Measurements from ENCODE around the gene KBTBD2.
"Not testable (repeated sequence)": the region's sequence is repeated elsewhere in the genome, so short reads cannot be mapped to it uniquely, and the experiment has no call there.

KBTBD2 gene

GRCh38 chr7:32891043-32891799 is at the start of gene KBTBD2:
Gene KBTBD2, minus strand, starts transcription at chr7:32891760. Its CDS starts 12,156 bp downstream, at chr7:32879604.
- DNase-seq = peak; percentile 91

DNA sequence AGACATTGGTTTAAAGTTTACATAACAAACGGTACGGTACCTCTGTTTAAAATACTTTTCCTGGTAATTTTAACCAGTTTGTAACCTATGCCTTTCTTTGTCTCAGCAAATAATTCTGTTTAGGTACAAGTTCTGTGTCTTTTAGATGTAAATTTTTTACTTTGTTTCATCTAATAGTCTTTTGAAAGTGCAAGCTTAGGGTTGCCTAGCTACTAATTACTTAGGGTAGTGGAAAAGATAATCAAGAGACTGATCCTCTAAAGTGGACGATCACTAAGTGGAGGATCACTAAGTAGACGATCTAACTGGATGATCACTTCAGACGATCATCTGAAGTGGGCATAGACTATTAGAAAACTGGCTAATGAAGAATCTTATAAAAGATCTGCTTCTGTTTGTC is 49.6 kb upstream of the KBTBD2 start:
- no peak for DNase-seq

GRCh38 chr7:32937344-32938174 is 46.0 kb upstream of the KBTBD2 start:
- no peak for DNase-seq

DNA sequence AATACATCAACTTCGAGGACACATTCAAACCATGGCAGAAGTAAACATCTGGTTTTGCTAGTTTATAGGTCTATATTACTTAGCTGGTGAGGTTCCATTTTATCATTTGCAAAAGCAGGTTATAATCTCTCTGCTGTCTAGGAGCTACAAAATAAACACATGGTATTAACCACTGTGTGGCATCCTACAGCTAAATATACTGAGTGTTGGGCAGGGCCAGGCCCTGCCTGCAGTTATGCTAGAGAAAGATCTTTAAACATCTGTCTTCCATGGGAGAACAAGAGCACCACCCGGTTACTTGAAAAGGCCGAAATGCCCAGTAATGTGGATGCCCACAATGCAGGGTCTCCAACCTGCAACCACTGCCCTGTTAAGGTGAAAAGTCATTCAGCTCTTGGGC is 45.1 kb upstream of the KBTBD2 start:
- no peak for DNase-seq

DNA sequence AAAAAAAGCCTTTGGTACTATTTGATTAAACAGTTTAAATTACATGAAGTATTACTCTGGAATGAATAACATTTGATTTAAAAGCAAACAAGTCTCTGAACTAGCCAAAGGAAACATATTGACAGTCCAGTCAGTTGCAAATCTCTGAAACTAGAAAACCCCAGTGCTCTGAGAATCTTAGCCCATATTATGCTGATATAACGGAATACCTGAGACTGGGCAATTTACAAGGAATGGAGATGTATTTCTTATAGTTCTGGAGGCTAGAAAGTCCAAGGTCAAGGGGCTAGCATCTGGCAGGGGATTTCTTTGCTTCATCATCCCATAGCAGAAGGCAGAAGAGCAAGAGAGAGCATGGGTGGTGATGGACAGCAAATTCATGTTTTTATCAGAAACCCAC is 44.0 kb upstream of the KBTBD2 start:
- DNase-seq = no peak

DNA sequence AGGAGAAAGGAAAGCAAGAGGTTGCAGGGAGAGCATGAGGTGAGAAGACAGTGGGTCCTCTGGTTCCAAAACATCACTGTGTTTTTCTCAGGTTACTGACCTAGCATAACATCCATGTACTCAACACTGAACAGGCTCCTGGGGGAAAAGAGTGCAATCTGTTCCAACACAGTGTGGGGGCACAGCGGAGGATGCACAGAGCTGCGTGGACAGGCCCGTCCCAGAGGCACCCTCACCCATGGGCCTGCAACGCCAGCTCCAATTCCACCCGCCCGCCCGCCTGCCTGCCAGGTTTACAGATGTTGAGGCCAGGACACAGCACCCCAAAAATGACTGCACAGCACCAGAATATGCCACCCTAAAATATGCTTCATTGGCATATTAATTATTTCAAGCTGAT is 38.8 kb upstream of the KBTBD2 start:
- DNase-seq = no peak

DNA sequence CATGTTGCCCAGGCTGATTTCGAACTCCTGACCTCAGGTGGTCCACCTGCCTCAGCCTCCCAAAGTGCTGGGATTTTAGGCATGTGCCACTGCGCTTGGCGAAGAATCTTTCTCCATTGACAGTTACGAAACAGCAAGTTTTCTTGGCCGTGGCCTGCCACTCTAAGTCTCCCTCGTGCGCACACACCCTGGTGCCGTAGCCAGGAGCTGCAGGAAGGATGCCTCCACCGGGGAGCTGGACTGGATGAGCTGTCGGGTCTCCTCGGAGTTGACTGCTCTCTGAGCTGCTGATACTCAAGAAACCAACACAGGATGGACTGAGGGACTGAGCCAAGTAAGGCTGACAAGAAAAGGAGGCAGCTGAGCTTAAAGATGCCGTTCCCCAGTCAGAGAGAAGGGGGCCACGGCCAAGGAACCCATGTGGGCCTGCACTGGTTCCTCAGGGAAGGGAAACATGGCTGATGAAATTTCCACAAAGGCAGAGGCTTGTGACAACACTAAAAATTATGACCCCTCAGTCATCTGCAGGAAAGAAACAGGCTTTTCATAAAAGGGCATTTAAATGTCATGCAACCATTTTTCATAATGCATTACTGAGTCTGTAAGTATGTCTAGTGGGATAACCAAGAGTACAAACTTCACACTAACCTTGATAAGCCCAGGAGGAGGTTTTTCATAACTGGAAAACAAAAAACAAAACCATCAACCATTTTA is 38.0 kb upstream of the KBTBD2 start:
- DNase-seq = no peak

DNA sequence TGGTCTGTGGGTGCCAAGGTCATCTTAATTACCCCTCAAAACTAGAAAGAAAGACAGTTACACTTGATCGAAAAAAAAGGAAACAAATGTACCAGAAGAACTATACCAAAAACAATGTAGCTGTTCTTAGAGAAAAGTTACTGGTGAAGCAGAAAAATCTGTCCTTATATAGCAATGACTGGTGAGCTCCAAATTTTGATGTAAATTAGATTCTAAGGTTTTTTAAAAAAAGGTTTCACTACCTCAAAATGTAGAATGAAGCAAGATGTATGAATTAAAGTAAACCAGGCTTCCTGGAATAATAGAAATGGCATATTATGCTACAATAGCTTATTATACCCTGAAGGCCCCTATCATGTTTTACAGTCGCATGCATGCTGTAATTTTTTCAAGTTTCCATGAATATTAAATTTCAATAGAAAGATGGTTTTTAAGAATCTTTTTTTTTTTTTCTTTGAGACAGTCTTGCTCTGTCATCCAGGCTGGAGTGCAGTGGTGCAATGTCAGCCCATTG is 37.3 kb upstream of the KBTBD2 start:
- DNase-seq = no peak

- no peak for DNase-seq
These were observed 30.3 kb upstream of the KBTBD2 start for GRCh38 chr7:32921896-32922295.

DNA sequence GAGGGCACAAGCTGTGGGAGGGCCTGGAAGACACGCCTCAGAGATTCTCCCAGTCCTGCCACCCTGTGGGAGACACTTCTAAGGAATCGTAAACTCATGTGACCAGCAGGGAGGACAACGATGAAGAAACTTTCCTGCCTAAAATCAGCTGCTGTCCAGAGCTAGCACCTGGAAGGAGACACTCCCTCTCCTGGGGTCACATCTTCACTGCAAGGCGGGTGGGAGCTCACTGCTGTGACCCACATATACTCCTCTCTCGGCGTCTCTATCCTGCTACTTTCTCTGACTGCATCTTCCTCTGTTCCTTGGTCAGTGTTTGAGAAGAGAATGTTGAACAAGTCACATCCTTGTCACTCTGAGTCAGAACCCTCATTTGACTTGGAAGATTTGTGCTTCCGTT is 25.4 kb upstream of the KBTBD2 start:
- not testable (repeated sequence) for DNase-seq

- no peak for DNase-seq
These were observed 24.4 kb upstream of the KBTBD2 start for GRCh38 chr7:32916006-32916405.

DNA sequence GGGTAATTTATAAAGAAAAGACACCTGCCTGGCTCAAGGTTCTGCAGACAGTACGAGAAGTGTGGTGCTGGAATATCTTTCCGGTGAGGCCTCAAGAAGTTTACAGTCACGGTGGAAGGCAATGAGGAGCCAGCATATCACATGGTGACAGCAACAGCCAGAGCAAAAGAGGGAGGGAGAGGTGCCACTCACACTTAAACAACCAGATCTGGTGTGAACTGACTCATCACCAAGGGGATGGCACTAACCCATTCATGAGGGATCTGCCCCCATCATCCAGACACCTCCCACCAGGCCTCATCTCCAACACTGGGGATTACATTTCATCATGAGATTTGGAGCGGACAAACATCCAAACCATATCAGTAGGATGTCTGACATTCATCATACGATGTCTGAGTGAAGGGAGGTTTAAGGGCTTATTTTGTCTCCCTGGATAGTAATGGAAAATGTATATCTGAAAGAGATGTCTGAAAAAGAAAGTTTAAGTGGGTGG is 23.5 kb upstream of the KBTBD2 start:
- DNase-seq = no peak

DNA sequence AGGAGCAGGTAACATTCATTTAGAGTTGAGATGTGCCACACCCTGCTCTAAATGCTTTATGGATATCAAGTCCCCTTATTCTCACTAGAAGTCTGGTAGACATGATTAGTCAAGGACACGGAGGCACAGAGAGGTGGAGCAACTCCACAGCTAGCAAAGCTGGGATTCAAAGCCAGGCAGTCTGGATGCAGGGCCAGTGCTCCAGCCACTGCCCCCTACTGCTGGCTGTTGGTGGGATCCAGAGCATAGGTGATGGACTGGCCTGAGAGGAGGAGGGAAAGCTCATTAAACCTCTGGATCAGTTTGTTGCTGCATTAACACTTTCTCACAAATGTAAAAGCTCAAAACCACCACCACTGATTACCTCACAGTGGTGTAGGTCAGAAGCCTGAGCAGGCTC is 22.6 kb upstream of the KBTBD2 start:
- DNase-seq = no peak

DNA sequence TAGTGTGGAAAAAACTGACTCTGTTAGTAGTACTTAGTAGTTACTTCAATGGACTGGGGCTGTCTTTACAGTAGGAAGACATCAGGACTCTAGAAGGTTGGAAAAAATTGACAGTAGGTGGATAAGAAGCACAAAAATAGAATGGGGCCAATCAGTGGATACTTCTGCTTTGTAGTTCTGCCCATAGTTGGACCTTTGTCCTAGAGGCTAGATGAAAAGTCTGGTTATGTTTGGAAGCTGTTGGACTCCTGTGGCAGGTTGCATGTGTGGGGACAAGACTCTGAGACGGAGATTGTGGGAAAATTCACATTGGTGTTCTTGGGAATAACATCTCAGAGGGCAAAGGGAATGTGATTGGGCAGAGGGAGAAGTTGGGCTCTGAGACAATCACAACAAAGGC is 18.6 kb upstream of the KBTBD2 start:
- no peak for DNase-seq

GRCh38 chr7:32905175-32905662 is 13.7 kb upstream of the KBTBD2 start:
- DNase-seq = peak; percentile 90

DNA sequence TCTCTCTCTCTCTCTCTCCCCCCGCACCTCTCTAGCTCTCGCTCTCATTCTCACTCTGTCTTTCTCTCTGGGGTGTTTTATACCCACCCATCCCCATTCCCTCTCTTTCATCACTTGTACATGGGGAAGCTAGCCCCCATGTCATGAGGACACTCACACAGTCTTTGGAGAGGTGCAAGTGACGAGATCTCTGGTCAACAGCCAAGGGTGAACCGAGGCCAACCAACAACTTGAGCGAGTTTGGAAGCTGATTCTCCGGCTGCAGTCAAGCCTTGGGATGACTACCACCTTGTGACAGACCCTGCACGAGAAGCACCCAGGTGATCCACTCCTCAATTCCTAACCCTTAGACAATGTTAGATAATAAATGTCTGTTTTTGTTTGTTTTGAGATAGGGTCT is 10.1 kb upstream of the KBTBD2 start:
- DNase-seq = no peak

DNA sequence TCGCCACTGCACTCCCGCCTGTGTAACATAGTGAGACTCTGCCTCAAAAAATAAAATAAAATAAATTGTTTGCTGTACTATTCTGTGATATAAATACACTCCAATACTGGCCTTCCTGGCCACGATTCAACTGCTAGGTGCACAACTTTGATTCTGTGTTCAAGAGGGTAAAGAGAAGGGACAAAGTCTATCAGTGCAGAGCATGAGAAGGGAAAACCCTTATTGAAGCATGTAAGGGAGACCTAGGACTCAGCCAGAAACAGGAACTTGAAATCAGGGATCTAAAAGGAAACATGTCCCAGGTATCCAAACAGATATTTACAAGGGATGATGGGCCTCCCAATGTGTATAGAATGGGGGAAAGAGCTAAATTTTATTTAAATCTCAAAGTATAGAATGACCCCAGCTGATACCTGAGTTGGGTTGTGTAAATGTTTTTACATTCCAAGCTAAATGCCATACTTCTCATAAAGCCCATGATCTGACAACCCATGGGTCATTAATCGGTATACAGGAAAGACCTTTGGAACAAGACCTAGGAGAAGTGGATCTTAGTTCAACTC is 9.0 kb upstream of the KBTBD2 start:
- DNase-seq = no peak

DNA sequence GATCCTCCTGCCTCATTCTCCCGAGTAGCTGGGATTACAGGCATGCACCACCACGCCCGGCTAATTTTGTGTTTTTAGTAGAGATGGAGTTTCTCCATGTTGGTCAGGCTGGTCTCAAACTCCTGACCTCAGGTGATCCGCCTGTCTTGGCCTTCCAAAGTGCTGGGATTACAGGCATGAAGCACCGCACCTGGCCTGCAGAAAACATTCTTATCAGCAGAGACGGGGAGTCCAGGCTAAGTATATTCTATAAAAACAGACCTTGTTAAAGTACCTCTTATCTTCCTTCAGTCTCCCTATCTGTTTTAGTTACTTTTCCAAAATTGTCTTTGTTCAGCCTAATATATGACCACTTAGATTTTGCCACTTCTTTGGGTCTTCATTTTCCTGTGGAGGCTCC is 5.8 kb upstream of the KBTBD2 start:
- not testable (repeated sequence) for DNase-seq

DNA sequence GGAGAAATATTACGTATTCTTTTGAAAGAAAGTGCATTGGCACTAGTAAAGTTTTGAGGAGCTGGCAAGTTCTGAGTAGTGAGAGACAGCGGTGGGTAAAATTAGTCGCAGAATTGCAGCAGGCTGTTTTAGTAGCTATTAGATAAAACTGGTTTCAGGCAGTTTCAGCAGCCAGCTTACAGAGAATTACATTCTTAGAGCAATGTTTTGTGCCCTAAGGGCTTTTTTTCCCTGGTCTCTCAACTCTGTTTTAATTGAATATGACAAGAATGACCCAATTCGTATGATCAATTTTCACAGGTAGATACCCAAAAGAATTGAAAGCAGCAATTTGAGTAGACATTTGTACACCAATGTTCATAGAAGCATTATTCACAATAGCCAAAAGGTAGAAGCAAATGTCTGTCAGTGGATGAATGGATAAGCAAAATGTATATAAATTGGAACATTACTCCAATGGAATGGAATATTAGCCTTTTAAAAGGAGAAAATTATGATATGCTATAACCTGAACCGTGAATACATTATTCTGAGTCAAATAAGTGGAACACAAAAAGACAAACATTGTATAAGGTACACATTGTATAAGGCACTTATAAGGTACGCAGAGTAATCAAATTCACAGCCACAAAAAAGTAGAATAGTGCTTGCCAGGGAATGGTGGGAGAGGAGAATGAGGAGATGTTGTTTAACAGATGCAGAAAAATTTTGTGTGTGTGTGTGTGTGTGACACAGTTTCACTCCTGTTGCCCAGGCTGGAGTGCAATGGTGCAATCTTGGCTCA is 5.2 kb upstream of the KBTBD2 start:
- DNase-seq = no peak

- DNase-seq = no peak
These were observed 2.6 kb upstream of the KBTBD2 start for GRCh38 chr7:32894171-32894570.

- DNase-seq = no peak
These were observed 2.2 kb upstream of the KBTBD2 start for GRCh38 chr7:32893722-32894121.

DNA sequence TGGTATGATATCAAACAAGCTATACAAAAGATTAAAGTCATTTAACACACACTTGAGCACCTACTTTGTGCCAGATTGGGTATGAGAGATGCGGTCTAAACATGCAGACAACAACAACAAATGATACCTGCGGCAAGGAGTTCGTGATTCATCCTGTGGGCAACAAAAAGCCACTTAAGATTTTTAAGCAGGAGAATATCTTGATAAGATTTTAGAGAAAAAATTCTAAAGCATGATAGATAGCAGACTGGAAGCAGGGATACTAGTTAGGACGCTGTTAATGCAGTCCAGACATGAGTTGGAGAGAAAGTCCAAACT is 1.6 kb upstream of the KBTBD2 start:
- no peak for DNase-seq
